ENCODE measurements around the gene CTNNAL1.

CTNNAL1 gene

DNA sequence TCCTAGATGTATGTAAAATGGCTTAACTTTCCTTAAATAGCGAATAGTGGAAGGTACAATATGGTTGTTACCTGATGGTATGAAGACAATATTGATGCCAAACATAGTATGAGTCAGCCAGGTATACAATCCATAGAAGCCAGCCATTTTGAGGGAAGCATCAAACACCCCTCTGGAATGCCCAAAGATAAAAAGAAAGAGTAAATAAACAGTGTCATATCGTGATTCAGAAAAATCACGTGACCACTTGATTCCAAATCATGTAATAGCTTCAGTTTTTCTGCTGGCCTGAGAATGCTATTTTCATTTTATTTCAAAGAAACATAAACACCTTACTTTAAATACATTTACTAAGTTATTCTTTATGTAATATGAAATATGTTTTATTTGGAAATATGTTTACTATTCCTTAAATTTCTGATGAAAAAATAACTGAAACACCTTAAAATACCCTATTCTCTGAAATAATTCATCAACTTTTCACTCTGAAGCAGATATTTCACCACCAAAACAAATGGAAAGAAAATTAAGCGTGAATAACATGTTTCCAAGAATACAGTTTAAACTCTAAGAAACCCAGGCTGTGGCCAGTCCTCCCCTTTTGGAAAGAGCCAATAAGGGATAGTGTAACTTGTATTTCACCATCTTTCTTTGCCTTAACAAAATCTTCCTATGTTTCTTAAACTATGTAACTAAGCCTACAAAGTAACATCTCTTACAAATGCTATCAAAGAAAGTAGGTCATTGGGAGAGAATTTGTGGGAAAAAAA lies 24.8 kb upstream of the CTNNAL1 start:
- Histone ChIP-seq H4K20me1 (ENCODE audit: insufficient read depth) (no peaks in the 10 kb centered on the region), H3K36me3 (ENCODE audit: insufficient read depth) (no peaks in the 10 kb centered on the region), H3K27ac (no peak overlapping the region), H3K79me2 (ENCODE audit: insufficient read depth, low read depth) (no peaks in the 10 kb centered on the region), H3K27me3 (ENCODE audit: insufficient read depth, low read depth) (no peaks in the 10 kb centered on the region), H3K9ac (no peak overlapping the region), H2AFZ (ENCODE audit: low read depth) (no peak overlapping the region), H3K4me2 (no peak overlapping the region), H3K4me3 (IDR thresholded peaks at IDR 0.05; ENCODE audit: insufficient read depth, low read depth, low read length) (no peak overlapping the region), H3K4me1 (ENCODE audit: low read depth, poor library complexity, severe bottlenecking) (no peaks in the 10 kb centered on the region)
- no peak for TF ChIP-seq CTCF (conservative IDR thresholded peaks at IDR 0.05; ENCODE audit: low read depth, low read length)

- no peak overlapping the region for H3K9ac ChIP-seq
- H3K4me3 ChIP-seq (IDR thresholded peaks at IDR 0.05; ENCODE audit: insufficient read depth, low read depth, low read length): no peak overlapping the region
- no peak for TF ChIP-seq CTCF (conservative IDR thresholded peaks at IDR 0.05; ENCODE audit: low read depth, low read length)
- no peaks in the 10 kb centered on the region for H3K4me1 ChIP-seq (ENCODE audit: low read depth, poor library complexity, severe bottlenecking)
- H4K20me1 ChIP-seq (ENCODE audit: insufficient read depth): no peaks in the 10 kb centered on the region
- no peak overlapping the region for H3K27ac ChIP-seq
- no peak overlapping the region for H2AFZ ChIP-seq (ENCODE audit: low read depth)
- H3K36me3 ChIP-seq (ENCODE audit: insufficient read depth): no peaks in the 10 kb centered on the region
- no peak overlapping the region for H3K4me2 ChIP-seq
- H3K79me2 ChIP-seq (ENCODE audit: insufficient read depth, low read depth): no peaks in the 10 kb centered on the region
- no peaks in the 10 kb centered on the region for H3K27me3 ChIP-seq (ENCODE audit: insufficient read depth, low read depth)
These were observed 23.7 kb upstream of the CTNNAL1 start for GRCh38 chr9:109036744-109037680.

DNA sequence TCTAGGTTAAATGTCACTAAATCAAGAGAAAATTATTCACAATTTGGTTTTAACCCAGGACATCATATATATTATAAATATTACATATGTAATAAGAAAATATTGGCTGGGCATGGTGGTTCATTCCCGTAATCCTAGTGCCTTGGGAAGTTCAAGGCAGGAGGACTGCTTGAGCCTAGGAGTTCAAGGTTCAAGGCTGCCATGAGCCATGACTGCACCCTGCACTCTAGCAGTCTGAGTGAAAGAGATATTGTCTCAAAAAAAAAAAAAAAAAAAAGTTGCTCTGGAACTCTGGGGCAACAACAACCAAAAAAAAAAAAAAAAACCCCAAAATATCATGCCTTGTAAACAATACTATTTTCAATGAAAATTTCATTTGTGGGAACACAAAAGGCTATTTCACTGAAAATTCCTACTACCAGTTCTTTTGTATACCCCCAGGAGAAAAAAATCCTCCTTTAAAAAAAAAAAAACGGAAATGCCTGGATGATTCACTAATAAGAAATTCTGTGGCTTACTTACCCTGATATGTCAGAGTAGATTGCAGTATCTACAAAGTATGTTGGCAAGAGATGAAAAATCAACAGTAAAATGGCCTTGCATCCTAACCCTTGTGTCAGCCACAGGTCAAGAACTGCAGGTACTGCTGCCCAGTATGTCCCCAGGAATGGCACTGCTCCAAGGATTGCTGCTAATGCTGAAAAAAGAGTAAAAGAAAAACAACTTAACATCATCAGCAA lies 22.6 kb upstream of the CTNNAL1 start:
- TF ChIP-seq CTCF (conservative IDR thresholded peaks at IDR 0.05; ENCODE audit: low read depth, low read length): no peak
- Histone ChIP-seq H3K4me1 (ENCODE audit: low read depth, poor library complexity, severe bottlenecking) (no peaks in the 10 kb centered on the region), H3K4me2 (no peak overlapping the region), H3K9ac (no peak overlapping the region), H3K36me3 (ENCODE audit: insufficient read depth) (no peaks in the 10 kb centered on the region), H3K79me2 (ENCODE audit: insufficient read depth, low read depth) (no peaks in the 10 kb centered on the region), H3K4me3 (IDR thresholded peaks at IDR 0.05; ENCODE audit: insufficient read depth, low read depth, low read length) (no peak overlapping the region), H3K27me3 (ENCODE audit: insufficient read depth, low read depth) (no peaks in the 10 kb centered on the region), H4K20me1 (ENCODE audit: insufficient read depth) (no peaks in the 10 kb centered on the region), H3K27ac (no peak overlapping the region), H2AFZ (ENCODE audit: low read depth) (no peak overlapping the region)

DNA sequence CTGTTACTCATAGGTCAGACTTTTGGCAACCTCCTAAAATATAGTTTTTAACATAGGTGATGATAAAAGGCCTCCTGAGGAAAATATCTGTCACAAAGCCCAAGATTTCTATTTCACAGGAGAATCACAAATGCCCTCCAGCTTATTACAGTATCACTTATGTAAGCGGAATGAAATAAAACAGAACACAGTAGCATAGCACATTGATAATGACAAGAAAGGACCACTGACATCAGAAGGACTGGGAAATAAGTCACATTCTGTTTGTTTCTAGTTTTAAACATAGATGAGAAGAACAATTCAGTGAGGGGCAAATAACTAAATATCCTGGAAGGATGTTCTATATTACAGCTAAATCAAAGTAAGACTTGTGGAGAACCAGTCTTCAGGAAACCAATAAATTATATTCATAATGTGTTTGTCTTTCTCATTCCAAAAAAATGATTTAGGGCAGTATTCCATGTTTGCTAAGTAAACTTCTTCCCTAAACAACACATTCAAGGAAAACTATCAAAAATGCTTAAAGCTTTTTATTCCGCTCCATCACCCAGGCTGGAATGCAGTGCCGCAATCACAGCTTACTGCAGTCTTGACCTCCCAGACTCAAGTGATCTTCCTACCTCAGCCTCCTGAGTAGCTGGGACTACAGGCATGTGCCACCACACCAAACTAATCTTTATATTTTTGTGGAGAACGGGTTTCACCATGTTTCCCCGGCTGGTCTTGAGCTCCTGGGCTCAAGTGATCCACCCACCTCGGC lies 20.8 kb upstream of the CTNNAL1 start:
- Histone ChIP-seq H2AFZ (ENCODE audit: low read depth) (no peak overlapping the region), H3K4me1 (ENCODE audit: low read depth, poor library complexity, severe bottlenecking) (no peaks in the 10 kb centered on the region), H3K27me3 (ENCODE audit: insufficient read depth, low read depth) (no peaks in the 10 kb centered on the region), H3K79me2 (ENCODE audit: insufficient read depth, low read depth) (no peaks in the 10 kb centered on the region), H4K20me1 (ENCODE audit: insufficient read depth) (no peaks in the 10 kb centered on the region), H3K9ac (no peak overlapping the region), H3K36me3 (ENCODE audit: insufficient read depth) (no peaks in the 10 kb centered on the region; the same call in 1 of the 2 replicates), H3K4me2 (no peak overlapping the region), H3K4me3 (IDR thresholded peaks at IDR 0.05; ENCODE audit: insufficient read depth, low read depth, low read length) (no peak overlapping the region), H3K27ac (no peak overlapping the region)
- no peak for TF ChIP-seq CTCF (conservative IDR thresholded peaks at IDR 0.05; ENCODE audit: low read depth, low read length)

Data from KMS-11 (cell line).